Psoas muscle (tissue), 8 donors: ENCODE measurements around the gene AQP3. TPM values are rescaled to one million over a fixed set of nuclear protein-coding genes. Genes with fewer than 3 reads are reported as not detected.

ENCODE experiments used
- ATAC-seq, 4 donors: fragments of 200-7000 bp; cut with Tn5 transposase; one replicate each; pipeline ENCODE4 v1.9.1; 2020; ENCODE audit warnings: moderate library complexity in 3 of 4, mild to moderate bottlenecking in 2 of 4
- DNase-seq, 2 donors: peaks; one replicate each; pipeline ENCODE4 v3.0.0-alpha.2; 2020
- H3K27ac ChIP-seq: fragments of 200-600 bp; one replicate; pipeline ENCODE4 v1.8.0; 2022
- H3K27me3 ChIP-seq, 3 donors: fragments of 200-600 bp in 1 of 3; one replicate each; pipeline versions ENCODE4 v1.6.1 to v1.8.0; 2013 to 2022; ENCODE audit warnings: low read length in 2 of 3, mild to moderate bottlenecking in 2 of 3, moderate library complexity in 1 of 3; ENCODE audit not compliant: insufficient read depth in 3 of 3
- H3K36me3 ChIP-seq, 2 donors: fragments of 200-600 bp in 1 of 2; one replicate each; pipeline versions ENCODE4 v1.6.1 to v1.8.0; 2013 to 2022; ENCODE audit warnings: low read depth in 1 of 2, mild to moderate bottlenecking in 1 of 2, moderate library complexity in 1 of 2; ENCODE audit not compliant: insufficient read depth in 1 of 2
- H3K4me1 ChIP-seq: fragments of 200-600 bp; one replicate; pipeline ENCODE4 v1.8.0; 2022
- H3K4me3 ChIP-seq: fragments of 200-600 bp; one replicate; pipeline ENCODE4 v1.8.0; 2022; ENCODE audit warnings: mild to moderate bottlenecking
- H3K9me3 ChIP-seq: fragments of 200-600 bp; one replicate; pipeline ENCODE4 v1.8.0; 2022
- CTCF ChIP-seq: fragments of 200-600 bp; IDR thresholded peaks from one replicate; pipeline ENCODE4 v1.8.0; 2022; ENCODE audit warnings: antibody characterized with exemption
- WGBS, 3 donors: extraction: QIAGEN DNeasy Blood & Tissue Kit; methylation state at CpG; one replicate each; pipeline versions ENCODE4 v1.1.6 to v1.1.7; 2013; 5-methylcytosine and 5-hydroxymethylcytosine counted together
- intact Hi-C, 2 donors: fragments of 100-400 bp; cut with DNase I; formaldehyde crosslinking; loops; one replicate each; pipeline versions ENCODE4 v1.11.0 to v1.14.2; 2022
- polyA plus RNA-seq, 3 donors: library from polyadenylated mRNA; stranded (reverse); fragments of 200-250 nt; gene quantifications; one replicate each; pipeline ENCODE4 v1.2.3, GENCODE V29; 2013
- total RNA-seq, 4 donors: library from RNA; stranded (reverse); fragmentation: NEBNext Ultra II Directional in 2 of 4; extraction: Animal tissue kit (Norgen Biotek cat#: 25700) in 2 of 4; gene quantifications; one replicate each; pipeline versions ENCODE4 v1.2.1 to v1.2.4, GENCODE V29; 2021 to 2023
- donor health status: healthy with polysubstance abuse.
- donor health status: DM: no; HTN: no; CAD: no; lungs with moderate emphysema.
- donor health status: Bipolar disorder and iron deficiency.
- donor health status: healthy.
- donor health status: DM: yes; HTN: yes; CAD: no.
- donor health status: DM: no; HTN: no; CAD: no.
- donor health status: DM: no; HTN: no; CAD: no.
- donor health status: DM: yes; HTN: yes; CAD: no.

AQP3 gene
- total and polyA plus RNA-seq, 7 donors: 2.5 to 12.0 (median 4.7) TPM

GRCh38 chr9:33468797-33469621 is 21.6 kb upstream of the AQP3 start:
- H3K36me3 ChIP-seq: peaks cover 19 to 85% of the 10 kb centered on the region in 2 donors
- H3K4me1 ChIP-seq: peaks cover 16% of the 10 kb centered on the region
- H3K27me3 ChIP-seq: no peaks in the 10 kb centered on the region
- H3K4me3 ChIP-seq: no peak overlapping the region
- H3K9me3 ChIP-seq: no peaks in the 10 kb centered on the region
- no peak for TF ChIP-seq CTCF
- peak in 1 of 2 donors; percentile 10 for DNase-seq
- ATAC-seq: no peak
- intact Hi-C loops: loop anchor here (5.0 kb wide), 3 partner anchors 62 to 97 kb away; no protein-coding TSS in a partner anchor
- no peak overlapping the region for H3K27ac ChIP-seq
- 95 to 99% (median 96%) methylated on average over 21 of the region's 21 CpGs for WGBS, 3 donors

GRCh38 chr9:33468215-33468730 is 20.9 kb upstream of the AQP3 start:
- TF ChIP-seq CTCF: no peak
- H3K9me3 ChIP-seq: no peaks in the 10 kb centered on the region
- DNase-seq: peak in 1 of 2 donors; percentile 10
- peaks cover 21 to 93% of the 10 kb centered on the region in 2 donors for H3K36me3 ChIP-seq
- intact Hi-C loops: loop anchor here (5.0 kb wide), 3 partner anchors 61 to 96 kb away; no protein-coding TSS in a partner anchor
- WGBS, 3 donors: 79 to 83% (median 81%) methylated on average over 4 of the region's 4 CpGs
- no peak for ATAC-seq
- H3K27me3 ChIP-seq: no peaks in the 10 kb centered on the region
- H3K27ac ChIP-seq: no peak overlapping the region
- H3K4me1 ChIP-seq: peaks cover 15% of the 10 kb centered on the region
- no peak overlapping the region for H3K4me3 ChIP-seq

GRCh38 chr9:33467526-33467925 is 20.1 kb upstream of the AQP3 start:
- WGBS, 3 donors: 79 to 92% (median 91%) methylated on average over 7 of the region's 7 CpGs
- Histone ChIP-seq H3K4me3 (no peak overlapping the region), H3K4me1 (peaks cover 9% of the 10 kb centered on the region), H3K27ac (no peak overlapping the region), H3K36me3 (peaks cover 27 to 100% of the 10 kb centered on the region in 2 donors), H3K9me3 (no peaks in the 10 kb centered on the region), H3K27me3 (no peaks in the 10 kb centered on the region)
- ATAC-seq: no peak
- DNase-seq: peak in 1 of 2 donors; percentile 28
- TF ChIP-seq CTCF: no peak
- intact Hi-C loops: loop anchor here (5.0 kb wide), 3 partner anchors 60 to 95 kb away; no protein-coding TSS in a partner anchor

GRCh38 chr9:33466565-33467495 is 19.4 kb upstream of the AQP3 start:
- intact Hi-C loops: loop anchor here (5.0 kb wide), 3 partner anchors 60 to 95 kb away; no protein-coding TSS in a partner anchor
- Histone ChIP-seq H3K9me3 (no peaks in the 10 kb centered on the region), H3K4me1 (peaks cover 2% of the 10 kb centered on the region), H3K27me3 (no peaks in the 10 kb centered on the region), H3K27ac (no peak overlapping the region), H3K4me3 (no peak overlapping the region), H3K36me3 (peaks cover 31 to 100% of the 10 kb centered on the region in 2 donors)
- peak; percentile 68 to 83 (median 79) for ATAC-seq
- TF ChIP-seq CTCF: peak; percentile 94
- peak; percentile 60 to 77 for DNase-seq
- 76 to 83% (median 83%) methylated on average over 19 to 24 of the region's 24 CpGs for WGBS, 3 donors
